Amniotic epithelial cell (primary cell): ENCODE measurements around the gene ATP8B4.
"Not testable (repeated sequence)": the region's sequence is repeated elsewhere in the genome, so short reads cannot be mapped to it uniquely, and the experiment has no call there.

ENCODE experiments used
- DNase-seq: peaks from one replicate; pipeline ENCODE4 v3.0.0-alpha.2; 2010; ENCODE audit warnings: low read depth

Gene ATP8B4

DNA sequence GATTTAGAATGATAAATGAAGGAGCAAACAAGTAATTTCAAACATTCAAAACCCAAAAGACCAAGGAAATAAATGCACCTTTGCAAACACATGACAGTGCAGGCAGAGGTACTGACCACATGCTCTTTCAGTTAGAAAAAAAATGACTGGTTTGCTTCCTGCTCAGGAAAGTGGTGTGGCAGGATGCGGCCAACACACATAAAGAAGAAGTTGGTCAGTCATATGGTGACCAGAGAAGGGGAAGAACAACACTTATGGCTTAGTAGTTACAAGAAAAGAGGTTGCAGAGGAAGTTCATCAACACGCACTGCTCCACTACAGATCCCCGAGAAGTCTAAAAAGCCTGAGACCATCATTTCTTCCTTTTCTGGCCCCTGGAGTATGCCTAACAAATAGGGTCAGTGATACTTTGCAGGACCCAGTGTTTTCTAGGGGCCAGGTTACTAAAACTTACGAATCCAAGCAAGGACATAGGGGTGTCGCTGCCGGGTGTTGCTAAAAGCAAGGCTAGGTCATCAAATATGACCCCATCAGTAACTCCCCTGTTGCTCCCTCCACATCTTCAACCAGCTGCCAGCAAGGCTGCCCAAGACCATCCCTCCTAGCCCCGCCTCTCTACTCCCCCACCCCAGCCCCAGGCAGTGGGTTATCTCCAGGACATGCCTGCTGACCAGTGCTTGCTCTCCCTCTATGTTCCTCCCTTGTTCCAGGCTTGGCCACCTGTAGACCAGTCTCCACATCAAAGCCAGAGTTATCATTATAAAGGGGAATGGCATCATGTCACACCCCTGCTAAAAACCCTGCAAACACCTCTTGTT, 11.2 kb downstream of the ATP8B4 start:
- DNase-seq = no peak

- DNase-seq = no peak
Observed at GRCh38 chr15:50107157-50107556, 11.9 kb downstream of the ATP8B4 start.

GRCh38 chr15:50106457-50106856, 12.6 kb downstream of the ATP8B4 start:
- no peak for DNase-seq

- no peak for DNase-seq
Observed at GRCh38 chr15:50100486-50100885, 18.5 kb downstream of the ATP8B4 start.

DNA sequence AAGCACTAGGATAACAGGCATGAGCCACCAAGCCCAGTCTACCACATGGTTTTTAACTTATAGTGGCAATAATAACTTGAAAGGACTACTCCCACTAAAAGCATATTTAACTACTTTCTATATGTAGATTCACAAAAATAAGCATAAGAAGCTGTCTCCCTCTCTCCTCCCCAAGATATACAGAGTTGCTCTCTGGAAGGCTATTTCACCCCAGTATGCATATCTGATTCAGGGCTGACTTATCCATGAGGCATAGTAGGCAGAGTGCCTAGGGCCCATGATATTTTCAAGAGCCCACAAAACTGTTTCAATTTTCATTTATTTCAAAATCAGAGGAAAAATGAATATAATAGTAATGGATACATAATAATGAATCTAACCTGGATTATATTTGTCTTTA, 20.5 kb downstream of the ATP8B4 start:
- DNase-seq = no peak

DNA sequence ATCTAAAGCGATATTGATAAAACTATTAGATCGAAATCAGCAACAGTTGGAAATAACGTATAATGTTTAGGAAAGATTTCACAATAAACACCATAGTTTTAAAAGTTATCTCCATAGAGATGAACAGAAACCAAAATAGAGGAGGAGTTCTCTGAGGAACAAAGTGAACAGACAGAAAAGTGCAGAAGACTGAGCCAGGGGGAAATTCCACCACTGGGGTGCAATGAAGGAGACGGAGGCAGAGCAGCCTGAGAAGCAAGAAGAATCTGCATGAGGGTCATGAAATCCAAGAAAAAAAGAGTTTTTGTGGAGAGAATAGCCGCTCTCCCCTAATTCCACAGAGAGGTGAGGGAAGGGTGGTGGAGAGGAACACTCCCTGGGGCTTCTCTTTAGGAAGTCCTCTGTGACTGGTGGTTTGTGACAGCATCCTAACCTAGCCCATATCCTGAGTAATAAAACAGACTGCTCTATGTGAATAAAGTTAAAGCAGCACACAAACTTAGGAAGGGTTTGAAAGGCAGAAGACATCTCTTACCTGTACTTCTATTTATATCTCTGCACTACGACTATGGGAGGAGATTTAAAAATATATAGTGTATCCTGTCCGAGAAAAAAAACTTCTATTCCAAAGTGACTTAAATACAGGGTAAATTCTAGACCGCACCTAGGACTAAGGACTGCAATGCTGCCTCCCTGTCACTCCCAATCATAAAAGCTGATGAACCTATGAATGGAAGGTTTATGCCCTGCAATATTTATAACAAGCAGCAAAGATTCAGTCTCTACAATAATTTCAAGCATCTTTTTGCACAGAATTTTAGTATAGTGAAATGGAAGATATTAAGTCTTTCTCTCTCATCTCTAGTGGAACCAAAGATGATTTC, 22.9 kb downstream of the ATP8B4 start:
- DNase-seq = no peak

- DNase-seq = not testable (repeated sequence)
Observed at GRCh38 chr15:50089386-50089785, 29.6 kb downstream of the ATP8B4 start.

GRCh38 chr15:50084932-50085331, 34.1 kb downstream of the ATP8B4 start:
- DNase-seq = no peak

- no peak for DNase-seq
Observed at GRCh38 chr15:50083424-50084025, 35.5 kb downstream of the ATP8B4 start.

- DNase-seq = no peak
Observed at GRCh38 chr15:50082066-50082465, 37.0 kb downstream of the ATP8B4 start.

GRCh38 chr15:50077651-50078050, 41.4 kb downstream of the ATP8B4 start:
- DNase-seq = no peak

DNA sequence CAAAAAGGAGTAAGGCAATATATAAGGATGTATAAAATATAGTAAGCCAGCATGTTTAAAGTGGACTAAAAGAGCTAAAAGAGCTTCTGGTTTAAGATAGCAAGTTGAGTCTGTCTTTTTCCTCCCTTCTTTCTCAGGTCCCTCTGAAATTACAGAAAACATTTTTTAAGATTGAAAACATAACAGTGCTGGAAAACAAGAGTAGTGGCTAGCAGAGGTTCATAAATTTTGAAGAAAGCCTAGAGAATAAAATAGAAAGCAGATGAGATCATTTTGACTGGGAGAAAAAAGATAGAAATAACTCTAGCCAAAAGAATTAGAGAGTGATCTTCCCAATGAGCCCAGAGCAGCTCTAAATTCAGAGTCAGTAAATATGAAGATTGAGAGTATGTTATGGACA, 41.9 kb downstream of the ATP8B4 start:
- no peak for DNase-seq

- no peak for DNase-seq
Observed at GRCh38 chr15:50075319-50075718, 43.7 kb downstream of the ATP8B4 start.

DNA sequence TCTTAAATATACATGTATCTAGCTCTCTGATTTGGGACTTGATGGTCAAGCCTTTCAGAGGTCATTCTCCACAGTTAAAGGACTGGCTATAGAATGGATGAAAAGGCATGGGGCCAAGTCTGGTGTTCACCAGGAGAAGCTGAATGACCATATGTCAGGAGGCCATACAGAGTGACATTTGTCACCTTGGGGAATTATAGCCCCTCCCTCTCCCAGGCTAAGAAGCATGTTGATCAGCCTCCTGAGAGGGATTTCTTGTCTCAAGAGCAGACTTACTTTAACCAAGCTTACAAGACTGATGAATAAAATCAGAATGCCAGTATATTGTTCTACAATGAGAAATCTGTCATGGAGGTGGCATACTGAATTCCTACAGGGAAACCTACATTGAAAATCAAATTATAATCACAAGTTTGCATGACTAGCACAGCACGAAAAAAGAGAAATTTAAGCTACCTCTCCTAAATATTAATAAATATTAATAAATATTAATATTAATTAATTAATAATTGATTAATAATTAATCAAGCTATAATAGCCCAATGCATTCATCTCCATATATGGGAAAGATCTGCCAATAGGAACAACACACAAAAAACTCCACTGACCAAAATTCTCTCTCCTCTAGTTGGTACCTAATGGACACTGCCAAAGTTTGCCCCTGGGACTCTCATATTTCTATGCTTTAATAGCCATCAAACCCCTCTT, 47.3 kb downstream of the ATP8B4 start:
- no peak for DNase-seq

- DNase-seq = no peak
Observed at GRCh38 chr15:50068016-50068415, 51.0 kb downstream of the ATP8B4 start.

GRCh38 chr15:50067254-50067653, 51.8 kb downstream of the ATP8B4 start:
- no peak for DNase-seq

GRCh38 chr15:50066666-50067065, 52.4 kb downstream of the ATP8B4 start:
- no peak for DNase-seq

DNA sequence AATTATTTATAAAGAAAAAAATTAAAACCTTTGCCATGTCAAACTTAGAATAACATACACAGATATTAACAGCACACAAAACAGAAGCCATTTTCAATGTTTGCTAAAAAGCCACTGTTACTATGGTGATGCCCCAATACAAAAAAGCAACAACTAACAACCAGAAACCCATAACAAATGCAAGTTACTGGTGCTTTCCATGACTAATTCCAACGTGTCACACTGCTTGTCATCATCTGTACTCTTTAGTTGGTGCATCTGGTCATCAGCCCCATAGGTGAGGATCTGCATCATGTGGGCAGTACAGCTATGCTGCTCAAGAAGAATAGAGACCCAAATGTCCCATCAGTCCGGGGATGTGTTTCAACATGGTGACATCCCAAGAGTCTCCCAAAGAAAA, 52.8 kb downstream of the ATP8B4 start:
- no peak for DNase-seq

GRCh38 chr15:50065279-50065678, 53.8 kb downstream of the ATP8B4 start:
- DNase-seq = peak; percentile 52

DNA sequence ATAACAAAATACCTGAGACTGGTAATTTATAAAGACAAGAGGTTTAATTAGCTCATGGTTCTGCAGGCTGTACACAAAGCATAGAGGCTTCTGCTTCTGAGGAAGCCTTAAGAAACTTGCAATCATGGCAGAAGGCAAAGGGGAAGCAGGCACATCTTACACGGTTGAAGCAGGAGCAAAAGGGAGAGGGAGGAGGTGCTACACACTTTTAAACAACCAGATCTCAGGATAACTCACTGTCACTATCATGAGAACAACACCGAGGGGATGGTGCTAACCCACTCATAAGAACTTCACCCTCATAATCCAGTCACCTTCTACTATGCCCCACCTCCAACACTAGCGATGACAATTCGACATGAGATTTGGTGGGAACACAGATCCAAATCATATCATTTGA, 54.4 kb downstream of the ATP8B4 start:
- DNase-seq = no peak

GRCh38 chr15:50063226-50063625, 55.8 kb downstream of the ATP8B4 start:
- DNase-seq = no peak

DNA sequence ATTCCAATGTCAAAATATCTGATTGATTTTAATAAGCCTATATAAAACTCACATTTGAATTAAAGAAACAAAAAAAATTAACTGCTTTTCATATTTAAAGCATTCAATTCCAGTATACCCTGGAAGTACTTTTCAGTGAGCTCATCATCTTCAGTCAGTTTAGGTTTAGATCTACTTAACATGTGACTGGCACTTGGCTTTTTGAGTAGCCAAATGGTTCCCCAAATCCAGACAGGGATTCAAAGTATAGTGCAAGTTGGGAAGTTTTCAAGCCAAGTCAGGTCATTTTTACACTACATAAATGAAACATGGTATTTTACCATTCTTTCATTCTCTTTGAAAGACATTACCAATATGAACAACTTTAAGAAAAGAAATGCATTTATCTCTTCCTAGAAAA, 57.5 kb downstream of the ATP8B4 start:
- DNase-seq = no peak
